CD8-positive, alpha-beta memory T cell (primary cell): Measurements from ENCODE around the gene NFE2L1. TPM values are rescaled to one million over a fixed set of nuclear protein-coding genes. Genes with fewer than 3 reads are reported as not detected.

ENCODE experiments used
- CTCF ChIA-PET: fragments of 350-600 bp; sonication (Branson Sonifier 250); formaldehyde crosslinking; loops from one replicate; lab custom pipeline; 2021; ENCODE audit warnings: antibody characterized with exemption; lab: Charles Lee
- POLR2A ChIA-PET: fragments of 350-600 bp; sonication (Branson Sonifier 250); formaldehyde crosslinking; loops from one replicate; lab custom pipeline; 2021; ENCODE audit warnings: antibody characterized with exemption; lab: Charles Lee
- DNase-seq, 5 donors: peaks; one replicate each; pipeline versions ENCODE4 v3.0.0 to v3.0.0-alpha.2; 2020 to 2022; ENCODE audit warnings: mixed read lengths in 1 of 5
- H3K27ac ChIP-seq: one replicate; pipeline ENCODE4 v1.7.0; 2013; ENCODE audit warnings: low read depth, mild to moderate bottlenecking, low read length, moderate library complexity
- H3K27me3 ChIP-seq: 2 replicates; pipeline ENCODE4 v1.7.0; 2013; ENCODE audit warnings: low read length, mild to moderate bottlenecking; ENCODE audit not compliant: insufficient read depth, poor library complexity, severe bottlenecking
- H3K36me3 ChIP-seq: 2 replicates; pipeline ENCODE4 v1.7.0; 2013; ENCODE audit warnings: mild to moderate bottlenecking, low read length, moderate library complexity; ENCODE audit not compliant: insufficient read depth
- H3K4me1 ChIP-seq: 2 replicates; pipeline ENCODE4 v1.7.0; 2013; ENCODE audit warnings: mild to moderate bottlenecking, low read length, moderate library complexity; ENCODE audit not compliant: insufficient read depth
- H3K4me3 ChIP-seq: 2 replicates; pipeline ENCODE4 v1.7.0; 2013; ENCODE audit warnings: mild to moderate bottlenecking, low read length
- H3K9me3 ChIP-seq: 2 replicates; pipeline ENCODE4 v1.7.0; 2013; ENCODE audit warnings: mild to moderate bottlenecking, low read length
- H3K27ac Mint-ChIP-seq, 8 donors: one replicate each; pipeline ENCODE4 v1.8.0; 2020 to 2021; ENCODE audit warnings: mixed read lengths in 8 of 8, mild to moderate bottlenecking in 6 of 8, inconsistent platforms in 3 of 8, moderate library complexity in 3 of 8
- H3K27me3 Mint-ChIP-seq, 2 donors: one replicate each; pipeline ENCODE4 v1.8.0; 2020 to 2021; ENCODE audit warnings: mixed read lengths in 2 of 2, mild to moderate bottlenecking in 1 of 2, moderate library complexity in 1 of 2
- H3K36me3 Mint-ChIP-seq, 3 donors: one replicate each; pipeline ENCODE4 v1.8.0; 2020 to 2021; ENCODE audit warnings: mixed read lengths in 3 of 3, inconsistent platforms in 1 of 3, mild to moderate bottlenecking in 1 of 3
- H3K4me1 Mint-ChIP-seq, 3 donors: one replicate each; pipeline ENCODE4 v1.8.0; 2020 to 2021; ENCODE audit warnings: mixed read lengths in 3 of 3, inconsistent platforms in 1 of 3, mild to moderate bottlenecking in 1 of 3
- H3K4me3 Mint-ChIP-seq, 7 donors: one replicate each; pipeline ENCODE4 v1.8.0; 2020 to 2021; ENCODE audit warnings: mixed read lengths in 7 of 7, mild to moderate bottlenecking in 6 of 7, moderate library complexity in 4 of 7, inconsistent platforms in 2 of 7
- H3K9me3 Mint-ChIP-seq, 5 donors: one replicate each; pipeline ENCODE4 v1.8.0; 2020 to 2022; ENCODE audit warnings: mixed read lengths in 5 of 5, mild to moderate bottlenecking in 3 of 5, moderate library complexity in 2 of 5, inconsistent platforms in 1 of 5
- polyA plus RNA-seq: library from polyadenylated mRNA; unstranded; fragments of 300-500 nt; fragmentation: Illumina TruSeq; gene quantifications from one replicate; pipeline ENCODE4 v1.2.3, GENCODE V29; 2021
- total RNA-seq, 2 experiments: library from RNA; stranded (reverse); gene quantifications; one replicate each; pipeline ENCODE4 v1.2.3, GENCODE V29; 2021

The NFE2L1 gene
- total and polyA plus RNA-seq, 3 experiments from 2014 or later: 13.1 to 98.4 (median 94.5) TPM

DNA sequence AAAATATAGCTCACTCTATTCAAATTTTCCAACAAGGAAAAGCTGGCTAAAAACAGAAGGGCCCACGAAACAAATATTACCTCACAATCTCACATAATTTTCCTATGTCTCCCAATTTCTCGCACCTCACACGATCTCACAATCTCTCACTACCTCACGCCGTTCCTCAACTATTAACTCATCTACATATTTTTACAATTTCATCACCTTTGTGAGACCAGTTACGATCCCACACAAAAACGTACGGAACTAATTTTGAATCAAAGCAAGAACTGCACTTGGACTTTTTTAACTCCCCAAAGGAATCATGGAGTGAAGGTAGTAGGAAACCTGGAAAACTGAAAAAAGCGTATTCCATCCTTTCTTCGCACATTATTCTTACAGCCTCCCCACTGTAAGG lies 52.0 kb downstream of the NFE2L1 start:
- ChIA-PET POLR2A (interaction anchor here (1.5 kb wide), 1 partner anchor 8 kb away, joined by 3 read pairs; no protein-coding TSS in a partner anchor), CTCF (interaction anchor here (1.3 kb wide), 1 partner anchor 20 kb away, joined by 4 read pairs; no protein-coding TSS in a partner anchor)
- no peaks in the 10 kb centered on the region for H3K27me3 ChIP-seq
- no peak for DNase-seq
- H3K4me3 ChIP-seq: peak overlapping the region; percentile 73
- Mint-ChIP-seq H3K36me3 (peaks cover 0 to 7% (median 0%) of the 10 kb centered on the region in 3 donors), H3K27me3 (peaks cover 0 to 6% of the 10 kb centered on the region in 2 donors), H3K9me3 (no peaks in the 10 kb centered on the region), H3K4me3 (peak overlapping the region; percentile 82 to 98 (median 90)), H3K4me1 (peaks cover 28 to 53% (median 48%) of the 10 kb centered on the region in 3 donors), H3K27ac (peak overlapping the region in 2 of 8 donors; percentile 42 to 69)
- H3K9me3 ChIP-seq: no peaks in the 10 kb centered on the region
- no peaks in the 10 kb centered on the region for H3K36me3 ChIP-seq
- peaks cover 7% of the 10 kb centered on the region for H3K4me1 ChIP-seq
- no peak overlapping the region for H3K27ac ChIP-seq

DNA sequence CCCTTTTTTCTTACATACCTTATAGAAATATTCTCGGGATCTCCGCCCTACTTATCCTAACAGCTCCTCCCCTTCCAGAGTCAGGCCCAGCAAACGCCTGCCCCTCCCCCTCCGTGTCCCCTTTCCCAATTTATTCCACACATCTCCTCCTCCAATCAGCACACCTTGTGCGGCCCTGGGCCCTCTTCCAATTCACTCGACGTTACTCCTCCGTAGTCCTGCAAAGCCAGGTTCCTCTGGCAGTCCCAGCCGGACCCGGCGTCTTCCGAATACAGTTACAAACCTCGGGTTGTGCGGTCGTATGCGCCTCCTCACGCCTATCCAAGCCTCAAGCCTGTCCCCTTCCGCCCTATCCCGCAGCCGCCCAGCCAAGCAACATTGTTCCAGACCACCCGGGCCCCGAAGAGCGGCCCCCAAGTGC lies 52.4 kb downstream of the NFE2L1 start:
- peak overlapping the region; percentile 38 for H3K27ac ChIP-seq

DNA sequence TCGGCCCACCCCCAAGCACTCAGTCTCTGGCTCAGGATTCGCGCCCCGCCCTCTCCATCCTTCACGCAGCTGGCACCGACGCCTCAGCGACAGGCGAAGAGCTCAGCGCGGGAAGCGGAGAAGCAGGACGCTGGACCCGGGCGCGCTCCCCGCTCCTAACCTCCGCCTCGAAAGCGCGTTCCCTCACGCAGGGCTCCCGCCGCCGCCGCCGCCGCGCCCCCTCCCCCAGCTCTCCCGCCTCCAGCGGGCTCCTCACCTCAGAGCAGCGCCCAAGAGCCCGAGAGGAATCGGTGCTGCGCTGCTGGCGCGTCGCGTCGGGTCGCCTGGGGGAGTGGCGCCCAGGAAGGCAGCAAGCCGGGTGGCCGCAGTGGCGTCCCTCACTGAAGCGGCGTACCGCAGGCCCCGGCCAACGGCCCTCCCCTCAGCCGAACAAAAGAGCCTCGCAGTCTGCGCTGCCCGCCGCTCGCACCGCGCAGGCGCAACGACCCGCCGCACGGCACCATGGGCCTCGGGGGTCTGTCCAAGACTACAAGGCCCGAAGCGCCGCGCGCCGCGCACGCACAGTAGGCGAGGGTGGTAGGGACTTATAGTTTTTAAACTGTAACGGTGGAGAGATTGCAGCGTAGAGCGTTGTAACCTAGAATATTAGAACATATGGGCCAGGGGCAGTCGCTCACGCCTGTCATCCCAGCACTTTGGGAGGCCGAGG lies 53.0 kb downstream of the NFE2L1 start, which contains the start of gene CBX1:
Gene CBX1 (minus strand): TSS at position 467 of the 709 bp plus-strand sequence. CDS start 24,474 bp downstream, outside the sequence.
- CTCF ChIA-PET: interaction anchor here (1.1 to 1.3 kb wide), 3 partner anchors 21 to 130 kb away, joined by 3 to 5 read pairs (median 4); partner anchors contain the start of gene CDK5RAP3
- Histone ChIP-seq H3K27ac (peak within 1 kb of the TSS; percentile 38), H3K27me3 (no peaks in the 10 kb centered on the region), H3K9me3 (no peaks in the 10 kb centered on the region), H3K4me3 (peak within 1 kb of the TSS; percentile 73), H3K4me1 (peaks cover 7% of the 10 kb centered on the region), H3K36me3 (no peaks in the 10 kb centered on the region)
- H3K9me3 Mint-ChIP-seq: no peaks in the 10 kb centered on the region
- H3K27me3 Mint-ChIP-seq: peaks cover 0 to 6% of the 10 kb centered on the region in 2 donors
- POLR2A ChIA-PET: interaction anchor here (0.6 to 1.5 kb wide), 2 partner anchors 7 to 10 kb away, joined by 3 read pairs; no protein-coding TSS in a partner anchor
- peak; percentile 87 to 95 (median 90) for DNase-seq
- H3K4me3 Mint-ChIP-seq: peak within 1 kb of the TSS; percentile 82 to 98 (median 90)
- peaks cover 28 to 48% (median 46%) of the 10 kb centered on the region in 3 donors for H3K4me1 Mint-ChIP-seq
- peak within 1 kb of the TSS; percentile 21 to 96 (median 83) for H3K27ac Mint-ChIP-seq
- H3K36me3 Mint-ChIP-seq: peaks cover 0 to 2% (median 0%) of the 10 kb centered on the region in 3 donors

More for the DNA sequence above, 52.4 kb downstream of the NFE2L1 start:
- peak overlapping the region; percentile 73 for H3K4me3 ChIP-seq
- Mint-ChIP-seq H3K36me3 (peaks cover 0 to 4% (median 0%) of the 10 kb centered on the region in 3 donors), H3K27me3 (peaks cover 0 to 6% of the 10 kb centered on the region in 2 donors), H3K9me3 (no peaks in the 10 kb centered on the region), H3K4me1 (peaks cover 28 to 50% (median 48%) of the 10 kb centered on the region in 3 donors), H3K27ac (peak overlapping the region in 7 of 8 donors; percentile 21 to 96 (median 83)), H3K4me3 (peak overlapping the region; percentile 82 to 98 (median 90))
- ChIA-PET CTCF (interaction anchor here (1.1 to 1.3 kb wide), 3 partner anchors 20 to 130 kb away, joined by 3 to 5 read pairs (median 4); partner anchors contain the start of gene CDK5RAP3), POLR2A (interaction anchor here (0.6 to 1.5 kb wide), 2 partner anchors 8 to 11 kb away, joined by 3 read pairs; no protein-coding TSS in a partner anchor)
- peak in 1 of 5 donors; percentile 3 for DNase-seq
- no peaks in the 10 kb centered on the region for H3K27me3 ChIP-seq
- no peaks in the 10 kb centered on the region for H3K9me3 ChIP-seq
- H3K4me1 ChIP-seq: peaks cover 7% of the 10 kb centered on the region
- no peaks in the 10 kb centered on the region for H3K36me3 ChIP-seq

DNA sequence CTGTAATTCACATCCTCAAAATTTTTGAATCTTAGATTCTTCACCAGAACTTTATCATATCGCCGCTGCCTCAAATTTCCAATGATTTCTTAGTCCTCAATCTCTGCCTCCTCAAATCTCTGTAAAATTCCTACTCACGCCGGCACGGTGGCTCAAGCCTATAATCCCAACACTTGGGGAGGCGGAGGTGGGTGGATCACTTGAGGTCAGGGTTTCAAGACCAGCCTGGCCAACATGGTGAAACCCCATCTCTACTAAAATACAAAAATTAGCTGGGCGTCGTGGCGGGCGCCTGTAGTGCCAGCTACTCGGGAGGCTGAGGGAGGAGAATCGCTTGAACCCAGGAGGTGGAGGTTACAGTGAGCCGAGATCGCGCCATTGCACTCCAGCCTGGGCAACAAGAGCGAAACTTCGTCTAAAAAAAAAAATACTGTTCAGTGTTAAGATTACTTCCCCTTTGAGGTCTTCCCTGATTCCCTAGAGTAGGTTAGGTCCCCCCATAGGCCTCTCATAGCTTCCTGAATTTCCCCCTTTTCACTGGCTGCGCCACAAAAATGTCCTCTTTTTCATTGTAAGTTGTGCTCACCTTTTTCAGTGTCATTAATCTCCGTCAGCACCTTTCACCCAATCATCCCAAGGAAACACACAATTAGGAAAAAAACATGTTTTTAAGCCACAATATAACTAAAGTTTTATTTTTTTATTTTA lies 54.0 kb downstream of the NFE2L1 start:
- H3K4me3 ChIP-seq: no peak overlapping the region
- H3K4me1 Mint-ChIP-seq: peaks cover 33 to 54% (median 52%) of the 10 kb centered on the region in 3 donors
- peak overlapping the region; percentile 52 to 98 (median 90) for H3K4me3 Mint-ChIP-seq
- H3K27ac ChIP-seq: no peak overlapping the region
- H3K9me3 Mint-ChIP-seq: no peaks in the 10 kb centered on the region
- no peaks in the 10 kb centered on the region for H3K27me3 ChIP-seq
- DNase-seq: no peak
- POLR2A ChIA-PET: interaction anchor here (1.3 kb wide), 1 partner anchor 11 kb away, joined by 4 read pairs; no protein-coding TSS in a partner anchor
- no peaks in the 10 kb centered on the region for H3K36me3 ChIP-seq
- H3K27ac Mint-ChIP-seq: peak overlapping the region in 6 of 8 donors; percentile 19 to 87 (median 63)
- no peaks in the 10 kb centered on the region for H3K9me3 ChIP-seq
- H3K27me3 Mint-ChIP-seq: peaks cover 0 to 6% of the 10 kb centered on the region in 2 donors
- CTCF ChIA-PET: no interaction called here
- peaks cover 7% of the 10 kb centered on the region for H3K4me1 ChIP-seq
- peaks cover 0 to 4% (median 0%) of the 10 kb centered on the region in 3 donors for H3K36me3 Mint-ChIP-seq

DNA sequence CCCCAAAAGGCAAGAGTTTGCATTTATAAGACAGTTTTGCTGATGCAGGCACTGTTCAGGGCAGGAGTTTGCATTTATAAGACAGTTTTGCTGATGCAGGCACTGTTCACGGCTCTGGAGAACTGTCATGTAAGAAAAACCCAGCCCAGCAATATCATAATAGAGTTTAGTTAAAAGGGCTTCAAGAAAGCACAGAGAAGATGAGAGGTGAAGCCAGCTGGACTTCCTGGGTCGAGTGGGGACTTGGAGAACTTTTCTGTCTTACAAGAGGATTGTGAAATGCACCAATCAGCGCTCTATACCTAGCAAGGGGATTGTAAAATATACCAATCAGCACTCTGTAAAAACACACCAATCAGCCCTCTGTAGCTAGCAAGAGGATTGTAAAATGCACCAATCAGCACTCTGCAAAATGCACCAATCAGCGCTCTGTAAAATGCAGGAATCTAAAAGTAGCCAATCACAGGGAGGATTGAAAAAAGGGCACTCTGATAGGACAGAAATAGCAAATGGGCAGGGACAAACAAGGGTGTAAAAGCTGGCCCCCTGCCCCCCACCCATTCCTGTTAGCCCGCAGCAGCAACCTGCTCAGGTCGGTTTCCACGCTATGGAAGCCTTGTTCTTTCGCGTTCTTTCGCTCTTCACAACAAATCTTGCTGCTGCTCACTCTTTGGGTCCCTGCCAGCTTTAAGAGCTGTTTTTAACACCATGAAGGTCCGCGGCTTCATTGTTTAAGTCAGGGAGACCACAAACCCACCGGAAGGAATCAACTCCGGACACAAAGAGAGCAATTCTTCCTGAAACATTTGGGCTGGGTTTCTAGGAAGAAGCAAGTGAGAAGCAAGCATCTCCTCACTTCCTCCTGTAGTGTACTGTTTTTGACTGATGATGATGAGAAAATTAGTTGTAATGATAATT lies 54.9 kb downstream of the NFE2L1 start:
- peak in 3 of 5 donors; percentile 7 to 49 (median 36) for DNase-seq
- Mint-ChIP-seq H3K4me3 (peak overlapping the region; percentile 32 to 85 (median 50)), H3K4me1 (peaks cover 37 to 54% (median 52%) of the 10 kb centered on the region in 3 donors), H3K36me3 (peaks cover 0 to 9% (median 0%) of the 10 kb centered on the region in 3 donors), H3K9me3 (no peaks in the 10 kb centered on the region), H3K27me3 (peaks cover 0 to 6% of the 10 kb centered on the region in 2 donors), H3K27ac (peak overlapping the region in 6 of 8 donors; percentile 18 to 87 (median 64))
- Histone ChIP-seq H3K36me3 (no peaks in the 10 kb centered on the region), H3K9me3 (no peaks in the 10 kb centered on the region), H3K27ac (no peak overlapping the region), H3K27me3 (no peaks in the 10 kb centered on the region), H3K4me1 (peaks cover 8% of the 10 kb centered on the region), H3K4me3 (no peak overlapping the region)
- ChIA-PET POLR2A (interaction anchor here (1.3 kb wide), 1 partner anchor 10 kb away, joined by 4 read pairs; no protein-coding TSS in a partner anchor), CTCF (interaction anchor here (0.6 kb wide), 1 partner anchor 28 kb away, joined by 3 read pairs; no protein-coding TSS in a partner anchor)

DNA sequence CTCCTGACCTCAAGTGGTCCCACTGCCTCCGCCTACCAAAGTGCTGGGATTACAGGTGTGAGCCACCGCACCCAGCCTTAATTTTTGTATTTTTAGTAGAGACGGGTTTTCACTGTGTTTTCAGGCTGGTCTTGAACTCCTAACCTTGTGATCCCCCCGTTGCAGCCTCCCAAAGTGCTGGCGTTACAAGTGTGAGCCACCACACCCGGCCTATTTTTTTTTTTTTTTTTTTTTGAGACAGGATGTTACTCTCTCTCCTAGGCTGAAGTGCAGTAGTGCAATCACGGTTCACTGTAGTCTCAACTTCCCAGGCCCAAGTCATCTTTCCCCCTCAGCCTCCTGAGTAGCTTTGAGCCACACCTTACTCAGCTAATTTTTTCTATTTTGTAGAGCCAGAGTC lies 56.3 kb downstream of the NFE2L1 start:
- H3K27ac Mint-ChIP-seq: peak overlapping the region in 3 of 8 donors; percentile 21 to 65 (median 51)
- H3K4me1 ChIP-seq: peaks cover 16% of the 10 kb centered on the region
- no peaks in the 10 kb centered on the region for H3K9me3 ChIP-seq
- DNase-seq: no peak
- no peaks in the 10 kb centered on the region for H3K27me3 ChIP-seq
- H3K36me3 Mint-ChIP-seq: peaks cover 0 to 11% (median 0%) of the 10 kb centered on the region in 3 donors
- ChIA-PET CTCF (interaction anchor here (0.9 kb wide), 1 partner anchor 9 kb away, joined by 3 read pairs; no protein-coding TSS in a partner anchor), POLR2A (no interaction called here)
- H3K4me1 Mint-ChIP-seq: peaks cover 46 to 64% (median 60%) of the 10 kb centered on the region in 3 donors
- peaks cover 0 to 6% of the 10 kb centered on the region in 2 donors for H3K27me3 Mint-ChIP-seq
- H3K4me3 Mint-ChIP-seq: peak overlapping the region in 5 of 7 donors; percentile 2 to 77 (median 17)
- H3K9me3 Mint-ChIP-seq: no peaks in the 10 kb centered on the region
- H3K4me3 ChIP-seq: no peak overlapping the region
- H3K27ac ChIP-seq: no peak overlapping the region
- no peaks in the 10 kb centered on the region for H3K36me3 ChIP-seq
